ENCODE measurements around the gene GP1BA.

Gene GP1BA

GRCh38 chr17:4969047-4969550, 37.0 kb downstream of the GP1BA start (continued):
- 0 out of 2 replicates have a peak, but pooled peaks have one; percentile 52 for TF ChIP-seq ZNF324 (tag by site-specific recombination; IDR thresholded peaks at IDR 0.05)
- peak; percentile 29; the same call in 1 of the 2 replicates for TF ChIP-seq ZNF394 (tag by site-specific recombination; IDR thresholded peaks at IDR 0.05; ENCODE audit: borderline replicate concordance)
- no peak for TF ChIP-seq ZNF830 (tag by site-specific recombination; IDR thresholded peaks at IDR 0.05; ENCODE audit: low read depth)
- TF ChIP-seq PATZ1 (tag by site-specific recombination; IDR thresholded peaks at IDR 0.05) = peak; percentile 65

- 0 out of 2 replicates have a peak, but pooled peaks have one; percentile 42 for TF ChIP-seq PRDM1 (tag by site-specific recombination; IDR thresholded peaks at IDR 0.05)
- 0 out of 2 replicates have a peak, but pooled peaks have one; percentile 15 for TF ChIP-seq ZNF548 (tag by site-specific recombination; IDR thresholded peaks at IDR 0.05)
- TF ChIP-seq REST (tag by site-specific recombination; IDR thresholded peaks at IDR 0.05) = peak; percentile 79
- TF ChIP-seq KLF9 (tag by site-specific recombination; IDR thresholded peaks at IDR 0.05; ENCODE audit: low read depth) = no peak
- TF ChIP-seq ZNF133 (tag by site-specific recombination; IDR thresholded peaks at IDR 0.05) = no peak
- TF ChIP-seq HIC1 (tag by site-specific recombination; IDR thresholded peaks at IDR 0.05) = no peak
- TF ChIP-seq SP2 (tag by site-specific recombination; IDR thresholded peaks at IDR 0.05) = no peak
- no peak for TF ChIP-seq ZNF274 (IDR thresholded peaks at IDR 0.05; ENCODE audit: low read length)
- no peak for TF ChIP-seq ZNF274 (tag by site-specific recombination; IDR thresholded peaks at IDR 0.05; ENCODE audit: borderline replicate concordance)
- no peak for TF ChIP-seq ZNF248 (tag by site-specific recombination; IDR thresholded peaks at IDR 0.05)
- TF ChIP-seq ZNF280D (tag by site-specific recombination; IDR thresholded peaks at IDR 0.05) = no peak
- TF ChIP-seq ZBTB8A (tag by site-specific recombination; IDR thresholded peaks at IDR 0.05) = no peak
- TF ChIP-seq ZNF449 (tag by site-specific recombination; IDR thresholded peaks at IDR 0.05) = no peak
- TF ChIP-seq ZNF394 (tag by site-specific recombination; IDR thresholded peaks at IDR 0.05; ENCODE audit: borderline replicate concordance) = 0 out of 2 replicates have a peak, but pooled peaks have one; percentile 3
- Histone ChIP-seq H3K27ac (ENCODE audit: extremely low read depth, low read depth, low read length) (peak overlapping the region; percentile 89), H3K36me3 (ENCODE audit: control insufficient read depth in 2 of 2, insufficient read depth in 1 of 2, low read length in 2 of 2) (peaks cover 33 to 59% of the 10 kb centered on the region in 2 experiments), H3K4me3 (ENCODE audit: low read depth, low read length) (no peak overlapping the region), H3K9me3 (ENCODE audit: control insufficient read depth, insufficient read depth, low read depth, low read length) (peaks cover 3% of the 10 kb centered on the region; the same call in 1 of the 2 replicates), H3K4me1 (ENCODE audit: control insufficient read depth, insufficient read depth, low read length) (peaks cover 15% of the 10 kb centered on the region)
- ChIA-PET CTCF (interaction anchor here (0.5 to 3.1 kb wide), 6 partner anchors 11 to 61 kb away, joined by 3 to 19 read pairs (median 4); partner anchors contain the start of genes CAMTA2 and SLC25A11), POLR2A (interaction anchor here (0.6 to 11.3 kb wide), 5 partner anchors 17 to 139 kb away, joined by 3 to 358 read pairs (median 40); partner anchors contain the start of genes CAMTA2, ENO3, PFN1 and RNF167)
Observed at GRCh38 chr17:4969551-4970173, 37.6 kb downstream of the GP1BA start.

All from HEK293 (cell line).